LHCN-M2 (cell line): Measurements from ENCODE around the gene IKZF1. TPM values are rescaled to one million over a fixed set of nuclear protein-coding genes. Genes with fewer than 3 reads are reported as not detected.

ENCODE experiments used
- DNase-seq: peaks from one replicate; pipeline ENCODE4 v3.0.0-alpha.2; 2012; ENCODE audit warnings: low read depth
- polyA plus RNA-seq: library from polyadenylated mRNA; unstranded; fragments of >200 nt; gene quantifications from one replicate; pipeline ENCODE4 v1.2.1, GENCODE V29; 2012; ENCODE audit warnings: missing spikeins
- total RNA-seq: library from RNA; depleted of rRNA; stranded (reverse); fragments of >200 nt; gene quantifications from 2 replicates; pipeline ENCODE4 v1.2.3, GENCODE V29; 2014; rRNA removed

IKZF1 gene
- total RNA-seq: not detected in 2 replicates
- not detected for polyA plus RNA-seq

DNA sequence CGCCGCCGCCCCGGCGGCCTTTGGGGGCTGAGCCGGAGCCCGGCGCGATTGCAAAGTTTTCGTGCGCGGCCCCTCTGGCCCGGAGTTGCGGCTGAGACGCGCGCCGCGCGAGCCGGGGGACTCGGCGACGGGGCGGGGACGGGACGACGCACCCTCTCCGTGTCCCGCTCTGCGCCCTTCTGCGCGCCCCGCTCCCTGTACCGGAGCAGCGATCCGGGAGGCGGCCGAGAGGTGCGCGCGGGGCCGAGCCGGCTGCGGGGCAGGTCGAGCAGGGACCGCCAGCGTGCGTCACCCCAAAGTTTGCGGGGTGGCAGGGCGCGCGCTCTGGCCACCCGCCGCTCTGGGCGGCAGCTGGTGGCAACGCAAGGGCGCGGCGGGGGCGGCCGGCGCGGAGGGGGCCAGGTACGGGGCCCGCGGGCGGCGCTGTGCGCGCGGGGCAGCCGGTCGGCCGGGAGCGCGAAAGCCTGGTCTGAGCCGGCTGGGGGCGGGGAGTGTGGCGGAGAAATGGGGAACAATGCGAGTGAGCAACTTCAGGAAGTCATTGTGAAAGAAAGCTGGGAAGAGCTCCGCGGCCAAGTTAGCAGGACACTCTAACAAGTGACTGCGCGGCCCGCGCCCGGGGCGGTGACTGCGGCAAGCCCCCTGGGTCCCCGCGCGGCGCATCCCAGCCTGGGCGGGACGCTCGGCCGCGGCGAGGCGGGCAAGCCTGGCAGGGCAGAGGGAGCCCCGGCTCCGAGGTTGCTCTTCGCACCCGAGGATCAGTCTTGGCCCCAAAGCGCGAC lies at the start of gene IKZF1:
Gene IKZF1, plus strand, starts transcription at position 588 of the 782 bp plus-strand sequence. CDS start 14,346 bp downstream, outside the sequence.
- no peak for DNase-seq

DNA sequence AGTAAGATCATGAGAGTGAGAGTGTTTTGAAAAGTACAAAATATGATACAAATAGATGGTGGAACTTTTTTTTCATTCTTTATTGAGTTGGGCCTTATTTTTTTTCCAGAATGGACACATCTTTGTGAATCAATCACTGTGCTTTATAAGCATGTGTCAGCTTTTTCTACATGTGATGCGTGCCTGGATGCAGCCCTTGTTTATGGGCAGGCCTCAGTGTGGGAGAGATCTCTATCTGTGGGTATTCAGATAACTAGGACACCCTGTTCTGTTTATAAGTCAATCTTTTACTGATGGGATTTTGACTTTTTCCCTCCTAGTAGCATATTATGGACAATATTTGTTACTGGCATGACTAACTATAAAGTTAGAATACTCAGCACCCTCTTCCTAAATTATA lies 42.9 kb upstream of the IKZF1 start:
- no peak for DNase-seq

GRCh38 chr7:50262446-50262845 lies 42.1 kb upstream of the IKZF1 start:
- DNase-seq: no peak

DNA sequence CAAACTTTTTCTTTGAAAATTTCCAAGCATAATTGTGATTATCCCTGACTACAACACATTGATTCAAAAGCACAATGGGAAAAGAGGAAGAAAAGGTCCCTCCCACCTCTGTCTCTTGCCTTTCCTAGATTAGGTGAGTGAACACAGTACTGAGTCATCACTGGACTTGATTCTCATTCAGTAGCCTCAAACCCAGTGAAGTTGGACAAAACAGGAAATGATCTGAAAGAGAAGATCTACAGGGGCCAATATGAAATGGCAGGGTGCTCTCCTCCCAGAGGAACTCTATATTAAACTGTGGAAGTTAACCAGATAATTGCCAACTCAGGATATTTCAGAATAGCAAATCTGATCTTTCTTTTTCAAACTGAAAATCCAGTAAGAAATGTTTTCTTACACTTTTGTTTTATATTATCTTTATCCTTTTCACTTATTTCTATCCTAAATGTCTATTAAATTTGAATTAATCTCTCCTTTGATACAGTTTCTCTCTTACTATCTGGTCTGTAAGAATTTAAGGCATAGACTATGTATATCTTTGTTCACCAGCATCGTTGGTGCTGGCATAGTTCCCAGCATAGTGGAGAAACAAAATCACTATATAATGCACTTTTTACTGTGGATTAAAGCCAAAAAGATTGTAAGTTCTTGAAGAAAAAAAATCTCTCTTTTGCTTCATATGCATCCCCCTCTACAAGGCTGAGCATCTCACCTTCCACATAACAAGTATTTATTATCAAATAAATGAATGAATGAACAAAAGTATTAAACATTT lies 41.4 kb upstream of the IKZF1 start:
- no peak for DNase-seq

GRCh38 chr7:50264908-50265307 lies 39.6 kb upstream of the IKZF1 start:
- no peak for DNase-seq

DNA sequence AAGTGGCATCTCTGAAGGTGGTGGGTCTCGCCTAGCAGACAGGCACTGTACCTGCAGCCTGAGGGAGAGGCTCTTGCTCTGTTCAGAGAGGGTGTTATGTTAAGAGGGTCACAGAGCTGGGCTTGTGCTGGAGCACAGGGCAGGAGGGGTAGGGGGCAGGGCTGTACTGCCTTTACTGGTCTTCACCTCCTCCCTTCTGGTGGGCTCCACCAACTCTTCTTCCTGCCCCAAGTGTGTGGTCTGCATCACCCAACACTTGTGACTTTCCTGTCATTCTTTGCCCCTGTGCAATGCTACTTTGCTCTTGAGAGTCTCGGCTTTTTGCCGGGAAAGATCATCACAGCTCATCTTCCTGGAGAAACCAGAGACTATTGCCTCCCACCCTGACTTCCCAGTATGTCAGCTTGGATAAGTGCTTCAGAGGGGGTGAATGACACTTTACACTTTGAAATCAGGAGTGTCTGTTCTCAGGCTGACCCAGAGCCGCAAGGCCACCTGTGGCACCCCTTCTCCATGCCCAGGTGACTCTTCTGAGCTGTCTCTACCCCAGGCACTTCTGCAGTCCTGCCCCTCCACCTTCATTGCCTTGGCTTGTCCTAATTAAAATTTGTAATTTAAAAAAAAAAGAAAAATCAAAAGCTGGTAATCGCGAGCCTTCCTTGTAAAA lies 38.4 kb upstream of the IKZF1 start:
- DNase-seq: no peak

GRCh38 chr7:50266635-50267386 lies 37.7 kb upstream of the IKZF1 start:
- no peak for DNase-seq

DNA sequence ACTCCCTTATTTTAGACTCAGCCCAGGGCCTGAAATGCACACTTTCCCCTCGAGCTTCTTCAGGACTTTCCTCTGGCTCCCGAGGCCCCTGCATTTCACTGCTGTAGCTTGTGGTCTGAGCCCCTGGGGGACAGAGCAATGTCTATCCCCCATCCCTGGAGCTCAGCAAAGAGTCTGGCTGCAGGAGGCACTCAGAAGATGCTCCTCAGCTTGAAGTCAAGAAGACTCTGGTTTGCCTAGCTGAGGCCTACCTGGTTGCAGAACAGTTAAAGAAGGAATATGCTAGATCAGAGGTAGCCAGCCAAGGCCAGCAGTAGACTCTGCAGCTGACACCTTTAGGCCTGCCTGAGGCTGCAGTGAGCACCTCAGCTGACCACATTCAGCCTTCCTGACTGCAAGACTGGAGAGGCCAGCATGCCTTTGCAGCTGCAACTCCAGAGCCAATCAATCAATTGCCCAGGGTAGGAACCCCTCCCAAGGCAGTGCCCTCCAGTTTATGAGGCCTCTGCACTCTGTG lies 36.9 kb upstream of the IKZF1 start:
- no peak for DNase-seq

- DNase-seq: no peak
Observed at GRCh38 chr7:50268223-50268622, 36.3 kb upstream of the IKZF1 start.

DNA sequence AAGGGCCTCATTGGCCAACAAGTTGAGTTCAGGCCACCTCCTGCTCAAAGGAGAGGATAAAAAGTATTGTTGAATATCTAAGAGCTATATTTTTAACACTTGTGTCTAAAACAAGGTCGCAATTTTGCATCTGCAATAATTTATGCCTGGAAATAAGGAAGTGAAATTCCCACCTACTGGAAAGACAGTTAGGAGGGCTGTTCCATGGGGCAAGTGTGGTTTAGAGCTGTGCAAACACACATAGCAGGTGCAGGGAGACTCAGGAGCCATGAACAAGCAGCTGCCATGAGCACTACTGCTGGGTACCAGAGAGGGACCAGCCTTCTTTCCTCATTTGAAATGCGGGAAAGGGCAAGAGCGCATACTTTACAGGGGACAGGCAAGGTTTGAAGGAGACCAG lies 35.5 kb upstream of the IKZF1 start:
- DNase-seq: no peak

- no peak for DNase-seq
Observed at GRCh38 chr7:50270531-50271018, 33.9 kb upstream of the IKZF1 start.

DNA sequence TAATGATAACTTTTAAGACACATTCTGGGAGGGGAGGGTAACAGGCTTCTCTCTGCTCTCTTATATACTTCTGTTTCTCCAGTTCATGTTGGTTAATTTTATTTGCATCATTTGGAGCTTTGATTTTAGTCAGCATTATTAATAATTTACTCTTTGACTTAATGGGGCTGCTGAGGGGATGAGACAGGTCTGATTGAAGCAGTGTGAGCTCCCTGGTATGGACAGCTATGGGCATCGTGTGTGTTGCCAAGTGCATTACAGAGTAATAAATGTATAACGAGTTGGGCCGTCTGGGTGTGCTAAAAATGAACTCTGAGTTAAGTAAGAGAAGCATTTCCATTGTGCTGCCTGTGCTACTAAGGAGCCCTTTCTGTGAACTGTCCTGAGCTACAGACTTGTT lies 31.7 kb upstream of the IKZF1 start:
- DNase-seq: no peak

DNA sequence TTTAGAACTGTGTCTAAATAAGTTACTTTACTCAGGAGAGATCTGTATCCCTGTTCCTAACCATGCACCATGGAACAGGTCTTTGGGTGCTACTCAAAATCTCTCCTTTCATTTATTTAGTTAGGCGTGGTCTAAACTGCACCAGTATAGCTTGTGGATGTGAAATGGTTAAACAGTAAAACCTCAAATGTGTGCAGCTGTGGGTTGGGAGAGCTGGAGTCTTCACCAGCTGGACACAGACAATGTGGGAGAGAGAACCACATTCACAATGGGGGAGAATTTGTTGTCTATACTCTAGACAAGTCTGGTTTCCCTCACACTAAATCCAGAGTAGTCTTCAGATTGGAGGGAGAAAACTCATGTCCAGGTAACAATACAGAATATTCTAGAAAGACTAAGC lies 31.2 kb upstream of the IKZF1 start:
- DNase-seq: no peak

- DNase-seq: no peak
Observed at GRCh38 chr7:50273870-50274269, 30.6 kb upstream of the IKZF1 start.

- no peak for DNase-seq
Observed at GRCh38 chr7:50274361-50274760, 30.2 kb upstream of the IKZF1 start.

DNA sequence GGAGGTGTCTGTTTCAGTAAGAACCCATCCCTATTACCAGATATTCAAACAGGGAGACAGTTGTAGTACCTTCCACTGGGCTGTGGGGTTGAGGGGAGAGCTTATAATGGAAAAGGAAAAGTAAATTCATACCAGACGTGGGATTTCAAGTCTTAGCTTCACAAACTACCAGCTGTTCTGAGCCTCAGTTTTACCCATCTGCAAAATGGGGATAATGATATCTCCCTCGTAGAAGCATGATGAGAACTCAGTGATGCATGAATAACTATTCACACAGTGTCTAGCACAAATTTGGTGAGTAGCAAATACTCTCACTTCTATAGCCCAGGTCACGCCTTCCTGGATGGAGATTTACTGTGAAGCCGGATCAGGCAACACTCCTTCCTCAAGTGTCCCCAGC lies 29.1 kb upstream of the IKZF1 start:
- DNase-seq: no peak

GRCh38 chr7:50276483-50276882 lies 28.0 kb upstream of the IKZF1 start:
- no peak for DNase-seq

DNA sequence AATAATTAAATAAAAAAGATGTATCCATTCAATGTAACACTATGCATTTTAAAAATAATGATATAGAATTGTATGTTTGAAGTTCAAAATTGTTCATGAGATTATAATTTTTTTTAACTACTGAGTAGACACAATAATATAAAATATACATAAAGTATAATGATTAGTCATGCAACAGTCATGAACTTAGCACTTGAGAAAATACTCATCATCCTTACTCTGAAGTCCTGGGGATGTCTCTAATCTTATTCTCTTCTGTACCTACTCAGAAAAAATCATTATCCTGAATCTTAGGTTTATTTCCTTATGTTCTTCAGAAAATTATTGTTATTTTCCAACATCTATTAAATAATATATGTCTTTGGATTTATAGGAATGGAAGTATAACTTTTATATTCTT lies 26.4 kb upstream of the IKZF1 start:
- no peak for DNase-seq

DNA sequence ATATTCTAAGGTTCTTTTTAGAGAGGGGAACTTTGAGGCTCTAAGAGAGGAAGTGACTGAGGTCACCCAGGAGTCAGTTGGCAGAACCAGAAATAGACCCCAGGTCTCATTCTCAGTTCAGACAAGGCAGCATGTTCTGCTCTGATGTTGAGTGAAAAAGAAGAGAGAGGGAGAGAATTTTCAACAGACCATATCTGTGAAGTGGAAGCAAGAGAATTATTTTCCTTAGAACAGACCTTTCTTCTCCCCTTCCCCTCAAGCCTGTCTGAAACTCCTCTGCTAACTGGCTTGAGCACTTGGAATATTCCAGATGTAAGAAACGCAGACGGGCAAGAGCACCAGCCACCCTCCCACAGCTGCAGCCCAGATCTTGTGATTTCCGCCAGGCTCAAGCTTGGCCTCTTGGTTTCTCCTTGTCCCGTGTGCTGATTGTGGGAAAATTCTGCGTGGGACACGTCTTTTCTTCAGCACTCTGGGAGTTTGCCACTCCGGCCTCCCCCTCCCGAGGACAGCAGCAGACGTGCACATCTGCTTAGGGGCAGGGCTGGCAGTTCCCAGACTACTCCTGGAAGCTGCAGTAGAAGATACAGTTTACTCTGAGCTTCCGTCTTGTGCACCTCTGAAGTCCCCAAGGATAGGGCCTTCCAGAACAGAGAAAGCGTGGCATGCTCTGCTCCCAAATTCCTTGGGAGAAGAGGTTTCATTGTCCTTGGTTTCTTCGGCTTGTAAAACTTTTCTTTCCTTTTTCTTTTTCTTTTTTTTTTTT lies 22.7 kb upstream of the IKZF1 start:
- DNase-seq: no peak

- DNase-seq: no peak
Observed at GRCh38 chr7:50282813-50283605, 21.5 kb upstream of the IKZF1 start.
